Astrocyte (in vitro differentiated cells and primary cell): ENCODE measurements around the gene RGS8. TPM values are rescaled to one million over a fixed set of nuclear protein-coding genes. Genes with fewer than 3 reads are reported as not detected.

Experiments
- DNase-seq: peaks from one replicate; pipeline ENCODE4 v3.0.0-alpha.2; 2010; ENCODE audit warnings: low read depth
- FAIRE-seq: peaks from 2 replicates; lab custom pipeline; 2011; peaks lifted over from hg19 to GRCh38; lab: Jason Lieb, UNC
- H2AFZ ChIP-seq: 2 replicates; pipeline ENCODE4 v1.6.0; 2012; ENCODE audit warnings: low read depth, low read length, inconsistent platforms
- H3K27ac ChIP-seq: 2 replicates; pipeline ENCODE4 v1.5.1; 2011; ENCODE audit warnings: low read depth, low read length, inconsistent platforms
- H3K27me3 ChIP-seq: 2 replicates; pipeline ENCODE4 v1.6.0; 2011; ENCODE audit warnings: low read length, inconsistent platforms; ENCODE audit not compliant: insufficient read depth
- H3K36me3 ChIP-seq: 2 replicates; pipeline ENCODE4 v1.5.1; 2011; ENCODE audit warnings: low read length, inconsistent platforms; ENCODE audit not compliant: insufficient read depth
- H3K4me1 ChIP-seq: 2 replicates; pipeline ENCODE4 v1.5.1; 2011; ENCODE audit warnings: low read length, inconsistent platforms; ENCODE audit not compliant: insufficient read depth
- H3K4me2 ChIP-seq: 2 replicates; pipeline ENCODE4 v1.6.0; 2012; ENCODE audit warnings: low read length, inconsistent platforms
- H3K4me3 ChIP-seq: 2 replicates; pipeline ENCODE4 v1.5.1; 2011; ENCODE audit warnings: low read depth, mild to moderate bottlenecking, low read length, inconsistent platforms; ENCODE audit not compliant: insufficient read depth
- H3K79me2 ChIP-seq: 2 replicates; pipeline ENCODE4 v1.6.0; 2012; ENCODE audit warnings: mild to moderate bottlenecking, low read length, inconsistent platforms; ENCODE audit not compliant: insufficient read depth
- H3K9ac ChIP-seq: 2 replicates; pipeline ENCODE4 v1.6.0; 2012; ENCODE audit warnings: mild to moderate bottlenecking, low read length, inconsistent platforms
- H3K9me3 ChIP-seq: 2 replicates; pipeline ENCODE4 v1.5.1; 2012; ENCODE audit warnings: low read depth, mild to moderate bottlenecking, low read length, inconsistent platforms; ENCODE audit not compliant: insufficient read depth
- H4K20me1 ChIP-seq: 2 replicates; pipeline ENCODE4 v1.6.0; 2012; ENCODE audit warnings: low read length, inconsistent platforms; ENCODE audit not compliant: insufficient read depth
- H3K27ac Mint-ChIP-seq: one replicate; pipeline ENCODE4 v1.8.0; 2021; ENCODE audit warnings: mild to moderate bottlenecking, mixed read lengths; ENCODE audit not compliant: unreplicated experiment
- H3K27me3 Mint-ChIP-seq: one replicate; pipeline ENCODE4 v1.8.0; 2021; ENCODE audit warnings: low read depth, mixed read lengths; ENCODE audit not compliant: unreplicated experiment
- H3K36me3 Mint-ChIP-seq: one replicate; pipeline ENCODE4 v1.8.0; 2021; ENCODE audit warnings: low read depth, mixed read lengths; ENCODE audit not compliant: unreplicated experiment
- H3K4me1 Mint-ChIP-seq: one replicate; pipeline ENCODE4 v1.8.0; 2021; ENCODE audit warnings: low read depth, mixed read lengths; ENCODE audit not compliant: unreplicated experiment
- H3K4me3 Mint-ChIP-seq: one replicate; pipeline ENCODE4 v1.8.0; 2021; ENCODE audit warnings: mild to moderate bottlenecking, moderate library complexity, mixed read lengths; ENCODE audit not compliant: unreplicated experiment
- H3K9me3 Mint-ChIP-seq: one replicate; pipeline ENCODE4 v1.8.0; 2021; ENCODE audit warnings: mild to moderate bottlenecking, mixed read lengths; ENCODE audit not compliant: unreplicated experiment
- CTCF ChIP-seq: IDR thresholded peaks from 2 replicates; pipeline ENCODE4 v1.5.1; 2011; ENCODE audit warnings: low read depth, mild to moderate bottlenecking, inconsistent platforms, low read length, moderate library complexity; ENCODE audit not compliant: insufficient read depth
- EZH2 ChIP-seq: IDR thresholded peaks from 2 replicates; pipeline ENCODE4 v1.6.1; 2012; ENCODE audit warnings: mild to moderate bottlenecking, low read length, inconsistent platforms; ENCODE audit not compliant: insufficient read depth
- total RNA-seq: library from RNA; stranded (reverse); gene quantifications from 2 replicates; pipeline ENCODE4 v1.2.1, GENCODE V29; 2021

The RGS8 gene
- total RNA-seq, 1 donor from 2014 or later = 0.09 TPM

GRCh38 chr1:182650678-182651338, 33.6 kb downstream of the RGS8 start:
- Histone ChIP-seq H3K9me3 (no peaks in the 10 kb centered on the region), H3K79me2 (no peaks in the 10 kb centered on the region), H4K20me1 (no peaks in the 10 kb centered on the region), H3K9ac (no peak overlapping the region), H3K36me3 (no peaks in the 10 kb centered on the region), H3K4me3 (no peak overlapping the region), H3K4me1 (no peaks in the 10 kb centered on the region), H3K4me2 (no peak overlapping the region), H3K27ac (no peak overlapping the region), H3K27me3 (no peaks in the 10 kb centered on the region), H2AFZ (no peak overlapping the region)
- TF ChIP-seq CTCF (no peak), EZH2 (no peak)
- H3K9me3 Mint-ChIP-seq = peaks cover 4% of the 10 kb centered on the region
- DNase-seq (no peak), FAIRE-seq (no peak)
- peaks cover 11% of the 10 kb centered on the region for H3K27me3 Mint-ChIP-seq
- peaks cover 3% of the 10 kb centered on the region for H3K36me3 Mint-ChIP-seq
- no peaks in the 10 kb centered on the region for H3K4me1 Mint-ChIP-seq
- H3K4me3 Mint-ChIP-seq = no peak overlapping the region
- H3K27ac Mint-ChIP-seq = no peak overlapping the region

- H3K4me3 ChIP-seq = no peak overlapping the region
- H3K27ac ChIP-seq = no peak overlapping the region
- Mint-ChIP-seq H3K9me3 (peaks cover 4% of the 10 kb centered on the region), H3K27ac (no peak overlapping the region), H3K4me3 (no peak overlapping the region), H3K27me3 (peaks cover 11% of the 10 kb centered on the region), H3K36me3 (no peaks in the 10 kb centered on the region), H3K4me1 (peaks cover under 1% of the 10 kb centered on the region)
- no peaks in the 10 kb centered on the region for H3K9me3 ChIP-seq
- H2AFZ ChIP-seq = no peak overlapping the region
- no peaks in the 10 kb centered on the region for H3K4me1 ChIP-seq
- H3K9ac ChIP-seq = no peak overlapping the region
- H4K20me1 ChIP-seq = no peaks in the 10 kb centered on the region
- no peak overlapping the region for H3K4me2 ChIP-seq
- H3K27me3 ChIP-seq = no peaks in the 10 kb centered on the region
- H3K36me3 ChIP-seq = no peaks in the 10 kb centered on the region
- no peaks in the 10 kb centered on the region for H3K79me2 ChIP-seq
- no peak for FAIRE-seq
- TF ChIP-seq EZH2 (no peak), CTCF (no peak)
- DNase-seq = no peak
These were observed 35.3 kb downstream of the RGS8 start for GRCh38 chr1:182649041-182649440.

- H3K4me1 Mint-ChIP-seq = peaks cover 5% of the 10 kb centered on the region
- H3K4me2 ChIP-seq = no peak overlapping the region
- no peak overlapping the region for H3K9ac ChIP-seq
- no peaks in the 10 kb centered on the region for H3K36me3 ChIP-seq
- DNase-seq (no peak), FAIRE-seq (no peak)
- H3K36me3 Mint-ChIP-seq = no peaks in the 10 kb centered on the region
- no peak overlapping the region for H3K27ac Mint-ChIP-seq
- H4K20me1 ChIP-seq = no peaks in the 10 kb centered on the region
- peaks cover 18% of the 10 kb centered on the region for H3K27me3 Mint-ChIP-seq
- H3K27me3 ChIP-seq = no peaks in the 10 kb centered on the region
- TF ChIP-seq EZH2 (no peak), CTCF (no peak)
- H3K9me3 ChIP-seq = no peaks in the 10 kb centered on the region
- H2AFZ ChIP-seq = no peak overlapping the region
- H3K9me3 Mint-ChIP-seq = peaks cover 11% of the 10 kb centered on the region
- H3K4me3 ChIP-seq = no peak overlapping the region
- H3K79me2 ChIP-seq = no peaks in the 10 kb centered on the region
- H3K4me3 Mint-ChIP-seq = no peak overlapping the region
- H3K27ac ChIP-seq = no peak overlapping the region
- no peaks in the 10 kb centered on the region for H3K4me1 ChIP-seq
These were observed 37.6 kb downstream of the RGS8 start for GRCh38 chr1:182646739-182647138.
